ENCODE measurements around the gene SELENON. TPM values are rescaled to one million over a fixed set of nuclear protein-coding genes. Genes with fewer than 3 reads are reported as not detected.

The SELENON gene
- total and polyA plus RNA-seq, 9 of the 15 experiments (the other 6 are each of a cell fraction or from before 2014, with no cell fraction given), result 0.43 to 26.7 (median 7.0) TPM

GRCh38 chr1:25819491-25820246, 19.7 kb downstream of the SELENON start, which contains the start of gene MTFR1L:
TSS of gene MTFR1L (plus strand) at chr1:25819954. CDS start at chr1:25823105, 3,151 bp downstream.
- DNase-seq (ENCODE audit: extremely low read depth in 1 of 4, low spot score in 3 of 4) (peak; percentile 98 to 99 (median 98)), ATAC-seq (peak; percentile 88), FAIRE-seq (peak; percentile 82)
- POLR2A ChIA-PET, result interaction anchor here (0.6 to 6.2 kb wide), 14 partner anchors 11 to 293 kb away, joined by 3 to 56 read pairs (median 4); no protein-coding TSS in a partner anchor
- in situ Hi-C loops (cut with MboI) (loop anchor here (5.0 to 10.0 kb wide), 2 partner anchors 73 to 415 kb away; no protein-coding TSS in a partner anchor), intact Hi-C loops (cut with micrococcal nuclease) (loop anchor here (5.0 to 10.0 kb wide), 2 partner anchors 68 to 175 kb away; partner anchors contain the start of gene PAFAH2)
- H3K79me2 ChIP-seq (ENCODE audit: control insufficient read depth, insufficient read depth, low read length), result peaks cover 63% of the 10 kb centered on the region
- no TSS peak for BruUV-seq (replicated peaks)
- peak within 1 kb of the TSS; percentile 67 for H3K4me3 ChIP-seq
- H3K36me3 ChIP-seq (ENCODE audit: control insufficient read depth, insufficient read depth, low read length), result peaks cover 28% of the 10 kb centered on the region
- H3K9me3 ChIP-seq (replicated peaks; ENCODE audit: control insufficient read depth, insufficient read depth, low read depth, low read length), result no peaks in the 10 kb centered on the region
- H2AFZ ChIP-seq (ENCODE audit: low read depth, low read length), result peak within 1 kb of the TSS; percentile 90
- H3K27ac ChIP-seq (ENCODE audit: extremely low read depth, low read depth, low read length), result peak within 1 kb of the TSS; percentile 91
- H3K4me2 ChIP-seq (ENCODE audit: insufficient read depth, low read length), result peak within 1 kb of the TSS; percentile 89
- peaks cover 16% of the 10 kb centered on the region for H4K20me1 ChIP-seq (replicated peaks; ENCODE audit: control insufficient read depth, insufficient read depth, low read length)
- 1% methylated on average over 59 of the region's 64 CpGs for WGBS (ENCODE audit: insufficient coverage, low coverage, missing lambda C conversion rate)
- CTCF ChIA-PET (ENCODE audit: low intra/inter-chr PET ratio), result no interaction called here
- H3K9ac ChIP-seq (ENCODE audit: insufficient read depth in 1 of 2, low read depth in 2 of 2, low read length in 2 of 2), result peak within 1 kb of the TSS; percentile 92 to 99
- H3K9me1 ChIP-seq (ENCODE audit: control insufficient read depth, insufficient read depth, low read length), result no peaks in the 10 kb centered on the region
- no peaks in the 10 kb centered on the region for H3K27me3 ChIP-seq (ENCODE audit: control insufficient read depth in 2 of 2, insufficient read depth in 2 of 2, low read length in 2 of 2)
- peaks cover 37 to 58% of the 10 kb centered on the region in 2 experiments for H3K4me1 ChIP-seq (replicated peaks in 1 of 2; ENCODE audit: control insufficient read depth in 2 of 2, insufficient read depth in 2 of 2, low read length in 2 of 2)
- TF ChIP-seq SNRNP70 (optimal IDR thresholded peaks at IDR 0.05; ENCODE audit: low read depth, low read length) (no peak), EZH2 (IDR thresholded peaks at IDR 0.05; ENCODE audit: borderline replicate concordance, low read depth, low read length) (no peak), GABPB1 (CRISPR knock-in tag; IDR thresholded peaks at IDR 0.05) (peak; percentile 94), RBM22 (IDR thresholded peaks at IDR 0.05; ENCODE audit: low read depth, low read length, poor library complexity, severe bottlenecking) (peak; percentile 88), FOXA3 (CRISPR knock-in tag; conservative IDR thresholded peaks at IDR 0.05 in 1 of 2, IDR thresholded peaks at IDR 0.05 in 1 of 2) (peak in 1 of 2 experiments; percentile 35; a peak in 1 of 4 replicates), KLF10 (CRISPR knock-in tag; IDR thresholded peaks at IDR 0.05) (no peak), JUNB (CRISPR knock-in tag; conservative IDR thresholded peaks at IDR 0.05) (no peak), ZBTB1 (CRISPR knock-in tag; IDR thresholded peaks at IDR 0.05; ENCODE audit: borderline replicate concordance, low read depth) (no peak; the same call in 1 of the 2 replicates), KLF13 (tag; IDR thresholded peaks at IDR 0.05; ENCODE audit: borderline replicate concordance, low read depth) (peak; percentile 91), THAP12 (CRISPR knock-in tag; IDR thresholded peaks at IDR 0.05) (peak; percentile 74; the same call in 1 of the 2 replicates), ZNF778 (CRISPR knock-in tag; IDR thresholded peaks at IDR 0.05) (no peak), SMARCB1 (IDR thresholded peaks at IDR 0.05; ENCODE audit: insufficient read length, low read depth) (no peak)
- TF ChIP-seq, protein P1, sequence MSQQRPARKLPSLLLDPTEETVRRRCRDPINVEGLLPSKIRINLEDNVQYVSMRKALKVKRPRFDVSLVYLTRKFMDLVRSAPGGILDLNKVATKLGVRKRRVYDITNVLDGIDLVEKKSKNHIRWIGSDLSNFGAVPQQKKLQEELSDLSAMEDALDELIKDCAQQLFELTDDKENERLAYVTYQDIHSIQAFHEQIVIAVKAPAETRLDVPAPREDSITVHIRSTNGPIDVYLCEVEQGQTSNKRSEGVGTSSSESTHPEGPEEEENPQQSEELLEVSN (IDR thresholded peaks at IDR 0.05; ENCODE audit: borderline replicate concordance in 1 of 2, extremely low read depth in 1 of 2, insufficient read depth in 1 of 2, insufficient read length in 1 of 2, low read depth in 1 of 2, low read length in 1 of 2, poor library complexity in 1 of 2, severe bottlenecking in 1 of 2), result peak; percentile 48 to 74
- TF ChIP-seq, protein P2, sequence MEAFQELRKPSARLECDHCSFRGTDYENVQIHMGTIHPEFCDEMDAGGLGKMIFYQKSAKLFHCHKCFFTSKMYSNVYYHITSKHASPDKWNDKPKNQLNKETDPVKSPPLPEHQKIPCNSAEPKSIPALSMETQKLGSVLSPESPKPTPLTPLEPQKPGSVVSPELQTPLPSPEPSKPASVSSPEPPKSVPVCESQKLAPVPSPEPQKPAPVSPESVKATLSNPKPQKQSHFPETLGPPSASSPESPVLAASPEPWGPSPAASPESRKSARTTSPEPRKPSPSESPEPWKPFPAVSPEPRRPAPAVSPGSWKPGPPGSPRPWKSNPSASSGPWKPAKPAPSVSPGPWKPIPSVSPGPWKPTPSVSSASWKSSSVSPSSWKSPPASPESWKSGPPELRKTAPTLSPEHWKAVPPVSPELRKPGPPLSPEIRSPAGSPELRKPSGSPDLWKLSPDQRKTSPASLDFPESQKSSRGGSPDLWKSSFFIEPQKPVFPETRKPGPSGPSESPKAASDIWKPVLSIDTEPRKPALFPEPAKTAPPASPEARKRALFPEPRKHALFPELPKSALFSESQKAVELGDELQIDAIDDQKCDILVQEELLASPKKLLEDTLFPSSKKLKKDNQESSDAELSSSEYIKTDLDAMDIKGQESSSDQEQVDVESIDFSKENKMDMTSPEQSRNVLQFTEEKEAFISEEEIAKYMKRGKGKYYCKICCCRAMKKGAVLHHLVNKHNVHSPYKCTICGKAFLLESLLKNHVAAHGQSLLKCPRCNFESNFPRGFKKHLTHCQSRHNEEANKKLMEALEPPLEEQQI (IDR thresholded peaks at IDR 0.05), result no peak

Data from K562 (cell line).